ENCODE measurements around the gene AK4.

GRCh38 chr1:65104854-65105534, 43.0 kb upstream of the AK4 start:
- TF ChIP-seq USF2 (CRISPR knock-in tag; IDR thresholded peaks at IDR 0.05) (no peak), ESRRA (CRISPR knock-in tag; IDR thresholded peaks at IDR 0.05; ENCODE audit: borderline replicate concordance) (no peak), GRHL2 (CRISPR knock-in tag; IDR thresholded peaks at IDR 0.05; ENCODE audit: insufficient replicate concordance, severe bottlenecking) (no peak), CTCF (IDR thresholded peaks at IDR 0.05) (no peak), ATF2 (CRISPR knock-in tag; IDR thresholded peaks at IDR 0.05; ENCODE audit: borderline replicate concordance, low read depth) (no peak), MXD4 (CRISPR knock-in tag; IDR thresholded peaks at IDR 0.05; ENCODE audit: borderline replicate concordance) (no peak), ZNF121 (CRISPR knock-in tag; IDR thresholded peaks at IDR 0.05) (no peak), FOXK1 (CRISPR knock-in tag; IDR thresholded peaks at IDR 0.05) (no peak)
- TF ChIP-seq, protein P1, sequence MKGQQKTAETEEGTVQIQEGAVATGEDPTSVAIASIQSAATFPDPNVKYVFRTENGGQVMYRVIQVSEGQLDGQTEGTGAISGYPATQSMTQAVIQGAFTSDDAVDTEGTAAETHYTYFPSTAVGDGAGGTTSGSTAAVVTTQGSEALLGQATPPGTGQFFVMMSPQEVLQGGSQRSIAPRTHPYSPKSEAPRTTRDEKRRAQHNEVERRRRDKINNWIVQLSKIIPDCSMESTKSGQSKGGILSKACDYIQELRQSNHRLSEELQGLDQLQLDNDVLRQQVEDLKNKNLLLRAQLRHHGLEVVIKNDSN (CRISPR knock-in tag; IDR thresholded peaks at IDR 0.05): no peak
- TF ChIP-seq, protein P2, sequence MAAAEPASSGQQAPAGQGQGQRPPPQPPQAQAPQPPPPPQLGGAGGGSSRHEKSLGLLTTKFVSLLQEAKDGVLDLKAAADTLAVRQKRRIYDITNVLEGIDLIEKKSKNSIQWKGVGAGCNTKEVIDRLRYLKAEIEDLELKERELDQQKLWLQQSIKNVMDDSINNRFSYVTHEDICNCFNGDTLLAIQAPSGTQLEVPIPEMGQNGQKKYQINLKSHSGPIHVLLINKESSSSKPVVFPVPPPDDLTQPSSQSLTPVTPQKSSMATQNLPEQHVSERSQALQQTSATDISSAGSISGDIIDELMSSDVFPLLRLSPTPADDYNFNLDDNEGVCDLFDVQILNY (CRISPR knock-in tag; IDR thresholded peaks at IDR 0.05): no peak
- TF ChIP-seq, protein P3, sequence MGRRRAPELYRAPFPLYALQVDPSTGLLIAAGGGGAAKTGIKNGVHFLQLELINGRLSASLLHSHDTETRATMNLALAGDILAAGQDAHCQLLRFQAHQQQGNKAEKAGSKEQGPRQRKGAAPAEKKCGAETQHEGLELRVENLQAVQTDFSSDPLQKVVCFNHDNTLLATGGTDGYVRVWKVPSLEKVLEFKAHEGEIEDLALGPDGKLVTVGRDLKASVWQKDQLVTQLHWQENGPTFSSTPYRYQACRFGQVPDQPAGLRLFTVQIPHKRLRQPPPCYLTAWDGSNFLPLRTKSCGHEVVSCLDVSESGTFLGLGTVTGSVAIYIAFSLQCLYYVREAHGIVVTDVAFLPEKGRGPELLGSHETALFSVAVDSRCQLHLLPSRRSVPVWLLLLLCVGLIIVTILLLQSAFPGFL (CRISPR knock-in tag; IDR thresholded peaks at IDR 0.05; ENCODE audit: borderline replicate concordance): no peak
